ENCODE results near the gene HOXB8.

Gene HOXB8

DNA sequence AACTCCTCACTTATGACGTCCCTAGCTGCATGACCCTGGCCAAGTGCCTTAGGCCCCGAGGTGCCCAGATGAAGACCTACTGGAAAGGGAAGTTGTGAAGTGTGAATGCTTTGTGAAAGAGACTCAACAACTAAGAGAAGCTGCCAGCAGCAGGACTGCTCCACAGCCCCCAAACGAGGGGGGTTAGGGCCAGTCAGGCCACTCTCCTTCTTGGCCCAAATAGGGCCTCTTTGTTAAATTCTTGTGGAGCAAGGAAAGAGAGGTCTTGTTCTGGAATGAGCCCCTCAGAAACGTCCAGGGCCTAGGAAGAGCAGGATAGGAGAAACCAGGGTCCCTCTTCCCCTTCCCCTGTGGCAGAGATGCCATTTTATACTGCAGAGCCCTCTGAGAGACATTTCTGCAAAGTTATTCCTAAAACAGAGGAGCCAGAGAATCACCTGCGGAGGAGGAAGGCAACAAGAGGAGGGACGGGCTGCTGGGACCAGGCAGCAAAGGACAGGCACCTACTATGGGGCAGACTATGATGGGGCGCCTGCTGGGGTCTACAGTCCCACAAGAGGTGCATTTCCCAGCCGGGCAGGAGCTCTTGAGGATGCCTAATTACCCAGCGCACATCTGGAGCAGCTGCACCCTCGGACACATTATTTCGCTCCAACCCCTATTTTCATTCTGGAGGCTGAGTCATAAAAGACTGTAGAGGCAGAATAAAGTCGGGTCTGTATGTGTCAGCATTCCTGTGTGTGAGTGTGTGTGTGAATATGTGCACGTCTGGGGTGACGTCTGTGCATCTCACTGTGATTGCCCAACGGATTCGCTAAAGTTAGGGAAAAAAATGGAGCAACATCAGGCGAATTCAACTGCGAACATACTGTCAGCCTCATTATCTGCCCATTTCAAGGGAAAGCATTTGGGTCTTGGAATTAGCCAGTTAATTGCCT is 22.5 kb upstream of the HOXB8 start:
- DNase-seq (ENCODE audit: low spot score), result no peak

DNA sequence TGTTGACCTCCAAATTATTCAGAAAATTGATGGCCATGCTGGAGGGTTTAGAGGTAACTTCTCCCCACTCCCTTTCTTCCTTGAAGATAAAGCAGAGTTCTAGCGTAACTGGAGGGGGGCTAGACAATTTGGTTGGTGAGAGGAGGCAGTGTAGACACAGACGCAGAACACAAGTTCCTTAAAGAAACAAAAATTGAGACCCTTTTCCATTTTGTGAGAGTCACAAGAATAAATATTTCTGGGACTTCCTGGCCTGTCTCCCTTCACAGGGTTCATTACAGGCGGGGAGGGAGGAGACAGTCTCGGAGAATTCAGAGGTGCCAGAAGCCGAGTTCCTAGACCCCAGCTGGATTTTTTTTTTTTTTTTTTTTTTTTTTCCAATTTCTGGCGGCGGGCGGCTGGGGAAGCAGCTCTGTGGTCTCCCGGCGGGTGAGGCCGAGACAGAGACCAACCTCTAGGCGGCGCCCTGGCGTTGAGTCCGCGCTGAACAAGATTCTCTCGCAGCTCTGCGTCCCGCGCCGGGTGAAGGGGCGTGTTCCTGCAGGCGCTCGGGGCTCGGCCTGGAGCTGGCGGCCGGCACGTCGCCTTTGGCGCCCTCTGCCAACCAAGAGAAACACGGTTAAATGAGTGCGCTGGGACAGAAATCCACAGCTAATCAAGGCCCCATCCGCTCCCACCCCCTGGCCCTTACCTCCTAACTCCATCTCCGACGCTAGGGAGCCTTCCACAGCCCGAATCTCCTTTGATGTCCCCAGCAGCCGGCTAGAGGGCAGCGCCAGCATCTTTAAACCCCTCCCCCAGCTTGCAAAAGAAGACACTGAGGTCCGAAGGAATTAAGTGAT is 21.3 kb upstream of the HOXB8 start:
- no peak for DNase-seq (ENCODE audit: low spot score)

DNA sequence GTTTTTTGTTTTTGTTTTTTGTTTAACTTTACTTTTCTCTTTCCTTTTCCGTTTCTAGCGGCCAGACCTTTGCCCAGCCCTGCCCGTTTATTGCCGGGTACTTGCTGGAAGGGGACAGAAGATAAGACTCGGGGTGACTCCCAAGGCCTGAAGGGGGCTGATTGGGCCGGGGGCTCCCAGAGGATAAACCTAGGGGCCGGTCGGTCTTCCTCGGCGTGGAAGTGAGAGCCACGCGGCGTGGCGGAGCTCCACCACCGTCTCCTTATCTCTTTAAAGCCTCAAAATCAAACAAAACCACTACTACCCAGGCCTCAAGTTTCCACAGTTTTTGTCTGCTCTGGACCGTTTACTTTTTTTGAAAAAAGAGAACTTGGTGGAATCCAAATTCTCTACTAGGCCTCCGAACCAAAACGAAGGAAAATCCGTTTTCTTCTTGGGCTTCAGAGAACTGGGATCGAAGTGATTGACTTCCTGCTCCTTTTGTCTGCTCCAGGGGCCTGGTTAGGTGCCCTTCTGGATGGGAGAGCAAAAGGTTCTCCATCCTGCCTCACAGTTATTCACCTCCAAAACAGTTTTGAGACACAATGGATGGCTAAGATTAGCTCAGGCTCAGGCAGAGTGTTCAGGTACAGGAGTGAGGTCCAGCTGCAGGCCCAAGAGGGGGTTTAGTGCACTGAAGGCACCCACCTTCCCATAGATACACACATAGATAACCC is 19.6 kb upstream of the HOXB8 start:
- DNase-seq (ENCODE audit: low spot score), result no peak

DNA sequence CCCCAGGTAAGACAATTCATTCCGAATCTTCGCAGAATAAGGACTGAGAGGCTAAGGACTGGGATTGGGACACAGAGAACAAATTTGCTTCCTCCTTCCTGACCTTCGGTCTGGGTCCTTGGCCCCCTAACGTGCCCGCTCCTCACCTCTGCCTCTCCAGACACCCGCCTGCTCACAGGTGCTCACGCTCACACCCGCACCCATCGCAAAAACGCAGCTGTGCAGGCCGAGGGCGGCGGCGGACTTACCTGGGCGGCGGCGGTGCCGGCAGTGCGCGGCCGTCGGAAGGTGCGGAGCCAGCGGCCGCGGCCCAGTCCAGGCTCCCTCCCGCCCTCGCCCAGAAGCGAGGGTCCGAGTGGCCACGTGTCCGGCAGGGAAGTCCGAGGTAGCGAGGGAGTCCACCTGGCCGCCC is 18.2 kb upstream of the HOXB8 start:
- no peak for DNase-seq (ENCODE audit: low spot score)

- DNase-seq (ENCODE audit: low spot score), result no peak
Observed at GRCh38 chr17:48632579-48633265, 17.6 kb upstream of the HOXB8 start.

GRCh38 chr17:48631693-48632578 is 16.8 kb upstream of the HOXB8 start:
- no peak for DNase-seq (ENCODE audit: low spot score)

GRCh38 chr17:48630925-48631692 is 16.0 kb upstream of the HOXB8 start:
- DNase-seq (ENCODE audit: low spot score), result no peak

- DNase-seq (ENCODE audit: low spot score), result no peak
Observed at GRCh38 chr17:48630009-48630924, 15.2 kb upstream of the HOXB8 start.

DNA sequence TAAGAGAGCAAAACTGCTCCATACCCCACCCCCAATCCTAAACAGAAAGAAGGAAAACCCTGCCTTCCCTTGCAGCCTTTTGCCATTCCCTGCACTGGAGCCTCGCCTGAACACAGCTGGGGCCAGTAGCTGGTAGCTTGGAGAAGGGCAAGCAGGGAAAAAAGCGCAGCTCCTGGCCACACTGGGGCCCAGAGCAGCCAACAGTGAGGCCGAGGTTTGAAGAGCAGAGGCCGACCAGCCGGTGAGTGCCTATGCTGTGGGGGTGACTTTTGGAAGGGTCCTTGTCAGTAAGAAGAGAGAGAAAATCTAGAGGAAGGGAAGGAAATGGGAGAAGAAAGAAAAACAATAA is 14.3 kb upstream of the HOXB8 start:
- no peak for DNase-seq (ENCODE audit: low spot score)

DNA sequence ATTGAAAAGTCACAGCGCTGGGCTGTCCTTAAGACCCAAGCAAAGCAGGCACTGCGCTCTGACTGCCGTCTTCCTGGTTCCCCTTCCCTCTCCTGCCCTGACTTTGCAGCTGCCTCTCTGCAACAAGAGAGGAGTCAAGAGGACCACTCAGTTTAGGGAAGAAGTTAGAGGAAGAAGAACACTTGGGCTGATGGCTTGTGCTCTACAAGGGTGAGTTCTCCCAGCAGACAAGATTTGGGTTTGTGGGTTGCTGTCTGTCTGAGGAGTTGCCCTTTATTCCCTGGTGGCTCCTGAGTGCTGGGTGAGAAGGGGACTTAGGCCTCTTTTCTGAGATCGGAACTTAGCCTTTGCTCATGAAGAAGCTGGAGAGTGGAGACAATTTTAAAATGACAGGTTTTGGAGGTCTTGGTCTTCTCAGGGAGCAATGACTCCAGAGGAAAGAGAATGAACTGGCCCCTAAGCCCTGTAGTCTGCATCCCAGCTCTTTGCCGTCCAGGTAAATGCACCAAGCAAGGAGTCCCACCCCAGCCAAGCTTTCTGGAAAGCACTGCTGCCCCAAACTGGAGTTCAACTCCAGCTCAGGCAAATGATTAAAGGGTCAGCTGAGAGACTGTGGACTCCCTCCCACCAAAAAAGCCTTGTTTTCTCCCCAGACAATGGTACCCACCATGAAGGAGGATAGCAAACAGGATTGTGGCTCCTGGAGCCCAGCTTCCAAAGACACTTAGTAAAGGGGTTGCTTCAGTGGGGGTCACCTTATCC is 13.7 kb upstream of the HOXB8 start:
- DNase-seq (ENCODE audit: low spot score), result no peak

GRCh38 chr17:48627623-48628521 is 12.8 kb upstream of the HOXB8 start:
- DNase-seq (ENCODE audit: low spot score), result no peak

- DNase-seq (ENCODE audit: low spot score), result no peak
Observed at GRCh38 chr17:48627118-48627597, 12.1 kb upstream of the HOXB8 start.

- no peak for DNase-seq (ENCODE audit: low spot score)
Observed at GRCh38 chr17:48626245-48627117, 11.4 kb upstream of the HOXB8 start, which contains the start of gene HOXB9. TSS of gene HOXB9 (minus strand) at chr17:48626358. CDS start at chr17:48626269, 89 bp downstream.

- no peak for DNase-seq (ENCODE audit: low spot score)
Observed at GRCh38 chr17:48625495-48626244, 10.6 kb upstream of the HOXB8 start.

All from globus pallidus (tissue), 1 donor.